Measurements from ENCODE around the gene IRGC. TPM values are rescaled to one million over a fixed set of nuclear protein-coding genes. Genes with fewer than 3 reads are reported as not detected.

IRGC gene
- total and polyA plus RNA-seq, 9 of the 15 experiments (the other 6 are each of a cell fraction or from before 2014, with no cell fraction given) = not detected

DNA sequence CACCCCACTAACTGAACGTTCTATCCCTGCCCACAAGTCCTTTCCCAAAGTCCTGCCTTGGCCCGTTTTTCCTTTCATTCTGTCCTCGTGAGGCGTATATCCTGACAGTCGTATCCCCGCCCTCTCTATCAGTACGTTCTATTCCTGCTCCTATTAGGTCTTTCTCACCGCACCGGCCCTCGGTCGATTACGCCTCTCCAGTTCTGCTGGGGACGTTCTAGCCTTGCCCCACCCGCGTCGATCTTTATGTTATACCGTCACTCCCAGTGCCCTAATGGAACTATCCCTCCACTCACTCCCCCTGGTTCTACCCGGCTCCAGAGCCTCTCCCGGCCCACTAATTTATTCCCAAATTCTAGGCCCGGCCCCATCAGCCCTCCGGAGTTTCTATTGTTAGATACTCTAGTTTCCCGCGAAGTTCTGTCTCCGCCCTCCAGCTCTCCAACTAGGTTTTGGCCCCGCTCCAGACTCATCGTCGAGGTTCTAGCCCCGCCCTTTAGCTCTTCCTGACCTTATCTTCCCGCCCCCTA is 47.9 kb upstream of the IRGC start (continued):
- TF ChIP-seq SOX6 (IDR thresholded peaks at IDR 0.05) (peak; percentile 65; the same call in 1 of the 2 replicates), RFX1 (IDR thresholded peaks at IDR 0.05) (no peak), TARDBP (IDR thresholded peaks at IDR 0.05) (no peak), KLF1 (tag; IDR thresholded peaks at IDR 0.05) (no peak), TAF7 (tag; IDR thresholded peaks at IDR 0.05) (no peak), RBM34 (IDR thresholded peaks at IDR 0.05; ENCODE audit: borderline replicate concordance, insufficient read depth, low read length) (no peak), ERF (CRISPR knock-in tag; IDR thresholded peaks at IDR 0.05) (no peak)
- TF ChIP-seq, protein P1, sequence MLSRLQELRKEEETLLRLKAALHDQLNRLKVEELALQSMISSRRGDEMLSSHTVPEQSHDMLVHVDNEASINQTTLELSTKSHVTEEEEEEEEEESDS (CRISPR knock-in tag; IDR thresholded peaks at IDR 0.05) = no peak
- TF ChIP-seq, protein P2, sequence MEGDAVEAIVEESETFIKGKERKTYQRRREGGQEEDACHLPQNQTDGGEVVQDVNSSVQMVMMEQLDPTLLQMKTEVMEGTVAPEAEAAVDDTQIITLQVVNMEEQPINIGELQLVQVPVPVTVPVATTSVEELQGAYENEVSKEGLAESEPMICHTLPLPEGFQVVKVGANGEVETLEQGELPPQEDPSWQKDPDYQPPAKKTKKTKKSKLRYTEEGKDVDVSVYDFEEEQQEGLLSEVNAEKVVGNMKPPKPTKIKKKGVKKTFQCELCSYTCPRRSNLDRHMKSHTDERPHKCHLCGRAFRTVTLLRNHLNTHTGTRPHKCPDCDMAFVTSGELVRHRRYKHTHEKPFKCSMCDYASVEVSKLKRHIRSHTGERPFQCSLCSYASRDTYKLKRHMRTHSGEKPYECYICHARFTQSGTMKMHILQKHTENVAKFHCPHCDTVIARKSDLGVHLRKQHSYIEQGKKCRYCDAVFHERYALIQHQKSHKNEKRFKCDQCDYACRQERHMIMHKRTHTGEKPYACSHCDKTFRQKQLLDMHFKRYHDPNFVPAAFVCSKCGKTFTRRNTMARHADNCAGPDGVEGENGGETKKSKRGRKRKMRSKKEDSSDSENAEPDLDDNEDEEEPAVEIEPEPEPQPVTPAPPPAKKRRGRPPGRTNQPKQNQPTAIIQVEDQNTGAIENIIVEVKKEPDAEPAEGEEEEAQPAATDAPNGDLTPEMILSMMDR (IDR thresholded peaks at IDR 0.05 in 2 of 3, conservative IDR thresholded peaks at IDR 0.05 in 1 of 3; ENCODE audit: insufficient read depth in 2 of 3, low read depth in 1 of 3, low read length in 3 of 3) = no peak
- TF ChIP-seq, protein P3, sequence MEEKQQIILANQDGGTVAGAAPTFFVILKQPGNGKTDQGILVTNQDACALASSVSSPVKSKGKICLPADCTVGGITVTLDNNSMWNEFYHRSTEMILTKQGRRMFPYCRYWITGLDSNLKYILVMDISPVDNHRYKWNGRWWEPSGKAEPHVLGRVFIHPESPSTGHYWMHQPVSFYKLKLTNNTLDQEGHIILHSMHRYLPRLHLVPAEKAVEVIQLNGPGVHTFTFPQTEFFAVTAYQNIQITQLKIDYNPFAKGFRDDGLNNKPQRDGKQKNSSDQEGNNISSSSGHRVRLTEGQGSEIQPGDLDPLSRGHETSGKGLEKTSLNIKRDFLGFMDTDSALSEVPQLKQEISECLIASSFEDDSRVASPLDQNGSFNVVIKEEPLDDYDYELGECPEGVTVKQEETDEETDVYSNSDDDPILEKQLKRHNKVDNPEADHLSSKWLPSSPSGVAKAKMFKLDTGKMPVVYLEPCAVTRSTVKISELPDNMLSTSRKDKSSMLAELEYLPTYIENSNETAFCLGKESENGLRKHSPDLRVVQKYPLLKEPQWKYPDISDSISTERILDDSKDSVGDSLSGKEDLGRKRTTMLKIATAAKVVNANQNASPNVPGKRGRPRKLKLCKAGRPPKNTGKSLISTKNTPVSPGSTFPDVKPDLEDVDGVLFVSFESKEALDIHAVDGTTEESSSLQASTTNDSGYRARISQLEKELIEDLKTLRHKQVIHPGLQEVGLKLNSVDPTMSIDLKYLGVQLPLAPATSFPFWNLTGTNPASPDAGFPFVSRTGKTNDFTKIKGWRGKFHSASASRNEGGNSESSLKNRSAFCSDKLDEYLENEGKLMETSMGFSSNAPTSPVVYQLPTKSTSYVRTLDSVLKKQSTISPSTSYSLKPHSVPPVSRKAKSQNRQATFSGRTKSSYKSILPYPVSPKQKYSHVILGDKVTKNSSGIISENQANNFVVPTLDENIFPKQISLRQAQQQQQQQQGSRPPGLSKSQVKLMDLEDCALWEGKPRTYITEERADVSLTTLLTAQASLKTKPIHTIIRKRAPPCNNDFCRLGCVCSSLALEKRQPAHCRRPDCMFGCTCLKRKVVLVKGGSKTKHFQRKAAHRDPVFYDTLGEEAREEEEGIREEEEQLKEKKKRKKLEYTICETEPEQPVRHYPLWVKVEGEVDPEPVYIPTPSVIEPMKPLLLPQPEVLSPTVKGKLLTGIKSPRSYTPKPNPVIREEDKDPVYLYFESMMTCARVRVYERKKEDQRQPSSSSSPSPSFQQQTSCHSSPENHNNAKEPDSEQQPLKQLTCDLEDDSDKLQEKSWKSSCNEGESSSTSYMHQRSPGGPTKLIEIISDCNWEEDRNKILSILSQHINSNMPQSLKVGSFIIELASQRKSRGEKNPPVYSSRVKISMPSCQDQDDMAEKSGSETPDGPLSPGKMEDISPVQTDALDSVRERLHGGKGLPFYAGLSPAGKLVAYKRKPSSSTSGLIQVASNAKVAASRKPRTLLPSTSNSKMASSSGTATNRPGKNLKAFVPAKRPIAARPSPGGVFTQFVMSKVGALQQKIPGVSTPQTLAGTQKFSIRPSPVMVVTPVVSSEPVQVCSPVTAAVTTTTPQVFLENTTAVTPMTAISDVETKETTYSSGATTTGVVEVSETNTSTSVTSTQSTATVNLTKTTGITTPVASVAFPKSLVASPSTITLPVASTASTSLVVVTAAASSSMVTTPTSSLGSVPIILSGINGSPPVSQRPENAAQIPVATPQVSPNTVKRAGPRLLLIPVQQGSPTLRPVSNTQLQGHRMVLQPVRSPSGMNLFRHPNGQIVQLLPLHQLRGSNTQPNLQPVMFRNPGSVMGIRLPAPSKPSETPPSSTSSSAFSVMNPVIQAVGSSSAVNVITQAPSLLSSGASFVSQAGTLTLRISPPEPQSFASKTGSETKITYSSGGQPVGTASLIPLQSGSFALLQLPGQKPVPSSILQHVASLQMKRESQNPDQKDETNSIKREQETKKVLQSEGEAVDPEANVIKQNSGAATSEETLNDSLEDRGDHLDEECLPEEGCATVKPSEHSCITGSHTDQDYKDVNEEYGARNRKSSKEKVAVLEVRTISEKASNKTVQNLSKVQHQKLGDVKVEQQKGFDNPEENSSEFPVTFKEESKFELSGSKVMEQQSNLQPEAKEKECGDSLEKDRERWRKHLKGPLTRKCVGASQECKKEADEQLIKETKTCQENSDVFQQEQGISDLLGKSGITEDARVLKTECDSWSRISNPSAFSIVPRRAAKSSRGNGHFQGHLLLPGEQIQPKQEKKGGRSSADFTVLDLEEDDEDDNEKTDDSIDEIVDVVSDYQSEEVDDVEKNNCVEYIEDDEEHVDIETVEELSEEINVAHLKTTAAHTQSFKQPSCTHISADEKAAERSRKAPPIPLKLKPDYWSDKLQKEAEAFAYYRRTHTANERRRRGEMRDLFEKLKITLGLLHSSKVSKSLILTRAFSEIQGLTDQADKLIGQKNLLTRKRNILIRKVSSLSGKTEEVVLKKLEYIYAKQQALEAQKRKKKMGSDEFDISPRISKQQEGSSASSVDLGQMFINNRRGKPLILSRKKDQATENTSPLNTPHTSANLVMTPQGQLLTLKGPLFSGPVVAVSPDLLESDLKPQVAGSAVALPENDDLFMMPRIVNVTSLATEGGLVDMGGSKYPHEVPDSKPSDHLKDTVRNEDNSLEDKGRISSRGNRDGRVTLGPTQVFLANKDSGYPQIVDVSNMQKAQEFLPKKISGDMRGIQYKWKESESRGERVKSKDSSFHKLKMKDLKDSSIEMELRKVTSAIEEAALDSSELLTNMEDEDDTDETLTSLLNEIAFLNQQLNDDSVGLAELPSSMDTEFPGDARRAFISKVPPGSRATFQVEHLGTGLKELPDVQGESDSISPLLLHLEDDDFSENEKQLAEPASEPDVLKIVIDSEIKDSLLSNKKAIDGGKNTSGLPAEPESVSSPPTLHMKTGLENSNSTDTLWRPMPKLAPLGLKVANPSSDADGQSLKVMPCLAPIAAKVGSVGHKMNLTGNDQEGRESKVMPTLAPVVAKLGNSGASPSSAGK (IDR thresholded peaks at IDR 0.05) = peak; percentile 65; the same call in 1 of the 2 replicates
- TF ChIP-seq, protein P4, sequence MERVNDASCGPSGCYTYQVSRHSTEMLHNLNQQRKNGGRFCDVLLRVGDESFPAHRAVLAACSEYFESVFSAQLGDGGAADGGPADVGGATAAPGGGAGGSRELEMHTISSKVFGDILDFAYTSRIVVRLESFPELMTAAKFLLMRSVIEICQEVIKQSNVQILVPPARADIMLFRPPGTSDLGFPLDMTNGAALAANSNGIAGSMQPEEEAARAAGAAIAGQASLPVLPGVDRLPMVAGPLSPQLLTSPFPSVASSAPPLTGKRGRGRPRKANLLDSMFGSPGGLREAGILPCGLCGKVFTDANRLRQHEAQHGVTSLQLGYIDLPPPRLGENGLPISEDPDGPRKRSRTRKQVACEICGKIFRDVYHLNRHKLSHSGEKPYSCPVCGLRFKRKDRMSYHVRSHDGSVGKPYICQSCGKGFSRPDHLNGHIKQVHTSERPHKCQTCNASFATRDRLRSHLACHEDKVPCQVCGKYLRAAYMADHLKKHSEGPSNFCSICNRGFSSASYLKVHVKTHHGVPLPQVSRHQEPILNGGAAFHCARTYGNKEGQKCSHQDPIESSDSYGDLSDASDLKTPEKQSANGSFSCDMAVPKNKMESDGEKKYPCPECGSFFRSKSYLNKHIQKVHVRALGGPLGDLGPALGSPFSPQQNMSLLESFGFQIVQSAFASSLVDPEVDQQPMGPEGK (CRISPR knock-in tag; IDR thresholded peaks at IDR 0.05; ENCODE audit: borderline replicate concordance) = no peak

All from K562 (cell line).